Myometrial cell (primary cell): ENCODE results near the gene EFHC2. TPM values are rescaled to one million over a fixed set of nuclear protein-coding genes. Genes with fewer than 3 reads are reported as not detected.

ENCODE experiments used
- total RNA-seq: library from RNA; depleted of rRNA; stranded (reverse); fragments of >200 nt; gene quantifications from 2 replicates; pipeline ENCODE4 v1.2.3, GENCODE V29; 2015

Gene EFHC2, protein sequence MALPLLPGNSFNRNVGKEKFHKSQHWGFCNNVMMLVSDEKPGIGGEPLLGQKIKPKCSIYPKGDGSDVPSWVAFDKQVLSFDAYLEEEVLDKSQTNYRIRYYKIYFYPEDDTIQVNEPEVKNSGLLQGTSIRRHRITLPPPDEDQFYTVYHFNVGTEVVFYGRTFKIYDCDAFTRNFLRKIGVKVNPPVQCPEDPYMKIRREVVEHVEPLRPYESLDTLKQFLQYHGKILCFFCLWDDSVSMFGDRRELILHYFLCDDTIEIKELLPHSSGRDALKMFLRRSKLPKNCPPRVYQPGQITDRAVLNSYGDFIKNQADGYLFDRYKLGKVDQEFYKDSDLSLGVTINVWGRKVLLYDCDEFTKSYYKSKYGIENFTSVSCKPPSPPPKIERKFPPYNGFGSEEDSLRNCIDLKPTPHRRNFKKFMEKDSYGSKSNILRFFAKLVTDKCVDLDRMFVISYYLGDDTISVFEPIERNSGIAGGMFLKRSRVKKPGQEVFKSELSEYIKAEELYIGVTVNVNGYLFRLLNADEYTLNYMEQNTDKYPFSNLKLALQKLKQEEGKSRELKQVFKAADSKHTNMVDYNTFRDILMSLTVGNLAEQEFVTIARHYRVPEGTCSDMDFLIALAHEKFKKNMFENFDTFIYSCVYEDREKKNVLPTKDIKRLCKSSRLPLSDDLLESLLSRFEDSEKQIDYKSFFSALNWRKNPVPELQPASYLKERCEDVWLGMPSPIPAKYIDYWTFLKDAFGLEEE
- 0.71 and 1.2 TPM in 2 replicates for total RNA-seq

DNA sequence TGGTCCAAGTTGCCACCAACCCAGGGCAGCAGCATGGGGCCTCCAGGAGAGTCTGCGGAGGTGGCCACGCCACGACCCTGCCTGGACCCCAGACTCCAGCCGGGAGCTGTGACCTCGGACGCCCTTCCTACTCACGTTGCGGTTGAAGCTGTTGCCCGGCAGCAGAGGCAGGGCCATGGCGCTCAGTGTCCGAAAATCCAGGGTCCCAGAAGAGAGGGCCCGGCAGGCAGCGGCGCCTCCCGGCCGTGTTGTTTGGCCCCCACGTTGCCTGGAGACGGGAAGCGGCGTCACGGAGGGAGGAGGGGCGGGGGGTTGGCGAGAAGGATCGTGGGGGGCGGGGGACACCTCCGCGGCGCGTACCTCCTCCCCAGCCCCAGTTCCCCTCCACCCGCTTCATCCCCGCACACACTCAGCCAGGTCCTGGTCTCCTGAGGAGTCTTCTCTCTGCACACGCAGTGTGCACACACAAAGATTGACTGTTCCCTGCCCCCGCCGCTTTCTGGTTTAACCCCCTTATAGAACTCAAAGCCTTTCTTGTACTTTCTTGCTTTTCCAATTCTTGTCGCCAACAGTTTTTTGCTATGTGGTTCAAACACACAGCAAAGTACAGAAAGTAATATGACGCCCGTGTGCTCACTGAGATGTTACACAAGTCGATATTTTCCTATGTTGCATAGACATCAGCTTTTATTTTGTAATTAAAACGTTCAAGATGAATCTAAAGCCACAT, at the start of gene EFHC2:
Gene EFHC2, minus strand, starts transcription at position 261 of the 730 bp plus-strand sequence. Its CDS starts 84 bp downstream, at position 177.

Other genes starting within 250 kb of the EFHC2 start
- 13.6 and 19.0 TPM in 2 replicates for gene FUNDC1, start 199.2 kb upstream of the EFHC2 start, total RNA-seq